Suprapubic skin (tissue), 4 donors: ENCODE measurements around the gene FBXO21. TPM values are rescaled to one million over a fixed set of nuclear protein-coding genes. Genes with fewer than 3 reads are reported as not detected.

Experiments used
- DNase-seq, 2 donors: peaks; one replicate each; pipeline ENCODE4 v3.0.0-alpha.2; 2019; ENCODE audit warnings: low spot score in 2 of 2
- H3K27ac ChIP-seq: fragments of 200-600 bp; sonication (generic); one replicate; pipeline ENCODE4 v1.5.1; 2019
- H3K27me3 ChIP-seq: fragments of 200-600 bp; sonication (generic); one replicate; pipeline ENCODE4 v1.5.1; 2019
- H3K36me3 ChIP-seq: fragments of 200-600 bp; sonication (generic); one replicate; pipeline ENCODE4 v1.5.1; 2019
- H3K4me1 ChIP-seq: fragments of 200-600 bp; sonication (generic); one replicate; pipeline ENCODE4 v1.5.1; 2019
- H3K4me3 ChIP-seq: fragments of 200-600 bp; sonication (generic); one replicate; pipeline ENCODE4 v1.5.1; 2019; ENCODE audit warnings: mild to moderate bottlenecking
- H3K9me3 ChIP-seq: fragments of 200-600 bp; sonication (generic); one replicate; pipeline ENCODE4 v1.5.1; 2019
- EP300 ChIP-seq: sonication (generic); formaldehyde crosslinking; IDR thresholded peaks from one replicate; pipeline ENCODE4 v1.6.1; 2017; ENCODE audit warnings: antibody characterized with exemption
- POLR2A ChIP-seq, 2 donors: fragments of 450-650 bp; IDR thresholded peaks; one replicate each; pipeline ENCODE4 v1.6.1; 2017; ENCODE audit warnings: antibody characterized with exemption in 2 of 2, mild to moderate bottlenecking in 2 of 2, moderate library complexity in 2 of 2
- POLR2AphosphoS5 ChIP-seq, 3 donors: sonication (generic); formaldehyde crosslinking; IDR thresholded peaks; one replicate each; pipeline ENCODE4 v1.6.1; 2017; ENCODE audit warnings: antibody characterized with exemption in 3 of 3
- whole genome bisulfite sequencing: methylation state at CpG from one replicate; pipeline ENCODE4 v1.1.5; 2018; 5-methylcytosine and 5-hydroxymethylcytosine counted together
- total RNA-seq, 4 donors: library from RNA; depleted of rRNA; stranded (reverse); fragments of >200 nt; gene quantifications; one replicate each; pipeline ENCODE4 v1.1.0, GENCODE V29; 2016
- TF ChIP-seq, protein P1 (sequence below), 2 donors: fragments of 200-600 bp in 1 of 2; fragments of 450-650 bp in 1 of 2; sonication (generic) in 1 of 2; IDR thresholded peaks; one replicate each; pipeline ENCODE4 v1.5.1; 2016 to 2019; ENCODE audit warnings: antibody characterized with exemption in 2 of 2, mild to moderate bottlenecking in 1 of 2, moderate library complexity in 1 of 2

The FBXO21 gene
- total RNA-seq, 4 donors from 2014 or later = 76.1 to 109 (median 80.1) TPM

DNA sequence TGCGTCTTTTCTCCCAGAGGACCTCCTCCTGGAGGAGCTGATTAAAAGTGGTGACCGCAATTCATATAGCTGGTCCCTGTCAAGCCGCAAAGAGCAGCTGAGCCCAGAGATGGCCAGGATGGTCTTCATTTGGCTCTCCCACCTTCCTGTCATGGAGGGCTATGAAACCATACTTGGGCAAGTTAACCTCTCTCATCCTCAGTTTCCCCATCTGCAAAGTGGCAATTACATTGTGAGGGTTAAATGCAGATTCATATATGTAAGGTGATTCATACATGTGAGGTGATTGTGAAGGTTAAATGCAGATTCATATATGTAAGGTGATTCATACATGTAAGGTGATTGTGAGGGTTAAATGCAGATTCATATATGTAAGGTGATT, 87.5 kb downstream of the FBXO21 start:
- H3K27ac ChIP-seq = no peak overlapping the region
- no peak for DNase-seq
- H3K36me3 ChIP-seq = no peaks in the 10 kb centered on the region
- no peak overlapping the region for H3K4me3 ChIP-seq
- peaks cover 18% of the 10 kb centered on the region for H3K4me1 ChIP-seq
- no peaks in the 10 kb centered on the region for H3K9me3 ChIP-seq
- TF ChIP-seq, protein P1, sequence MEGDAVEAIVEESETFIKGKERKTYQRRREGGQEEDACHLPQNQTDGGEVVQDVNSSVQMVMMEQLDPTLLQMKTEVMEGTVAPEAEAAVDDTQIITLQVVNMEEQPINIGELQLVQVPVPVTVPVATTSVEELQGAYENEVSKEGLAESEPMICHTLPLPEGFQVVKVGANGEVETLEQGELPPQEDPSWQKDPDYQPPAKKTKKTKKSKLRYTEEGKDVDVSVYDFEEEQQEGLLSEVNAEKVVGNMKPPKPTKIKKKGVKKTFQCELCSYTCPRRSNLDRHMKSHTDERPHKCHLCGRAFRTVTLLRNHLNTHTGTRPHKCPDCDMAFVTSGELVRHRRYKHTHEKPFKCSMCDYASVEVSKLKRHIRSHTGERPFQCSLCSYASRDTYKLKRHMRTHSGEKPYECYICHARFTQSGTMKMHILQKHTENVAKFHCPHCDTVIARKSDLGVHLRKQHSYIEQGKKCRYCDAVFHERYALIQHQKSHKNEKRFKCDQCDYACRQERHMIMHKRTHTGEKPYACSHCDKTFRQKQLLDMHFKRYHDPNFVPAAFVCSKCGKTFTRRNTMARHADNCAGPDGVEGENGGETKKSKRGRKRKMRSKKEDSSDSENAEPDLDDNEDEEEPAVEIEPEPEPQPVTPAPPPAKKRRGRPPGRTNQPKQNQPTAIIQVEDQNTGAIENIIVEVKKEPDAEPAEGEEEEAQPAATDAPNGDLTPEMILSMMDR (IDR thresholded peaks at IDR 0.05) = no peak
- TF ChIP-seq POLR2AphosphoS5 (IDR thresholded peaks at IDR 0.05) = no peak
- TF ChIP-seq POLR2A (IDR thresholded peaks at IDR 0.05) = no peak
- no peak for TF ChIP-seq EP300
- WGBS = 77% methylated on average over 3 of the region's 3 CpGs
- H3K27me3 ChIP-seq = peaks cover 51% of the 10 kb centered on the region

DNA sequence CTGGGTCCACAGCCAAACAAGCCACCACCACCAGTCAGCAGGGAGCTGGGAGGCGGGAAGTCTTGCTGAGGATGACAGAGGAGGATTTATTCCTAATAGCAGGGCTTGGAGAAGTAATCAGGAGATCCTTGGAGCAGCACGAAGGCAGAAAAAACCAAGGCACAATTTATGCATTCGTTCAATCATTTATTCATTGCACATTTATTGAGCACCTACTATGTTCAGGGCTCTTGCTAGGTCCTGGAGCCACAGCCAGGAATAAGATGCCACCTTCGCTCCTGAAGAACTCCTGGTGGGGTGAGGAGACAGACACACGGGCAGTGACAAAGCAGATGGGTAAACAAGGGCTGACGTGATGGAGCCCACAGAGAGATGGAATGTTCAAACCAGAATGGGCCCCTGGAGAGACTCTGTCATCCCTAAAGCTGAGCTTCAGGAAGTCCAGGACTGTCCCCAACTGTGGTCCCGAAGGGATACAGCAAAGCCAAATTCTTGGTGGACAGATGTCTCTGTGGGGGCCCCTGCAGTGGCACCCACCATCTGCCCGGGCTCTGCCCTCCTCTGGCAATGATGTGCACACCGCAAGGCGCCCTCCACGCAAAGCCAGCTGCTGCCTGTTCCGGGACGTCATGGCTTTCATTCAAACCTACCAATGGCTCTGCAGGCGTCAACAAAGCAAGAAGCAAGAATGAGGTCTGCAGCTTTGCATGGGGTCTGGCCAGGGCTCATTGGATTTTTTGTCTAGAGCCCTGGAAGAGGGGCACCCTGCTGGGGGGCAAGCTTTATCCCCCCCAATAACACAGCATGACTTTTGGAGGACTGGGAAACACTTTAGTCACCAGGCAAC, 88.1 kb downstream of the FBXO21 start:
- 60% methylated on average over 14 of the region's 14 CpGs for WGBS
- no peaks in the 10 kb centered on the region for H3K36me3 ChIP-seq
- no peak overlapping the region for H3K27ac ChIP-seq
- peaks cover 18% of the 10 kb centered on the region for H3K4me1 ChIP-seq
- H3K9me3 ChIP-seq = no peaks in the 10 kb centered on the region
- DNase-seq = peak in 1 of 2 donors; percentile 36
- H3K27me3 ChIP-seq = peaks cover 57% of the 10 kb centered on the region
- no peak for TF ChIP-seq POLR2A (IDR thresholded peaks at IDR 0.05)
- no peak for TF ChIP-seq EP300
- TF ChIP-seq, protein P1 (IDR thresholded peaks at IDR 0.05) = no peak
- TF ChIP-seq POLR2AphosphoS5 (IDR thresholded peaks at IDR 0.05) = no peak
- no peak overlapping the region for H3K4me3 ChIP-seq

DNA sequence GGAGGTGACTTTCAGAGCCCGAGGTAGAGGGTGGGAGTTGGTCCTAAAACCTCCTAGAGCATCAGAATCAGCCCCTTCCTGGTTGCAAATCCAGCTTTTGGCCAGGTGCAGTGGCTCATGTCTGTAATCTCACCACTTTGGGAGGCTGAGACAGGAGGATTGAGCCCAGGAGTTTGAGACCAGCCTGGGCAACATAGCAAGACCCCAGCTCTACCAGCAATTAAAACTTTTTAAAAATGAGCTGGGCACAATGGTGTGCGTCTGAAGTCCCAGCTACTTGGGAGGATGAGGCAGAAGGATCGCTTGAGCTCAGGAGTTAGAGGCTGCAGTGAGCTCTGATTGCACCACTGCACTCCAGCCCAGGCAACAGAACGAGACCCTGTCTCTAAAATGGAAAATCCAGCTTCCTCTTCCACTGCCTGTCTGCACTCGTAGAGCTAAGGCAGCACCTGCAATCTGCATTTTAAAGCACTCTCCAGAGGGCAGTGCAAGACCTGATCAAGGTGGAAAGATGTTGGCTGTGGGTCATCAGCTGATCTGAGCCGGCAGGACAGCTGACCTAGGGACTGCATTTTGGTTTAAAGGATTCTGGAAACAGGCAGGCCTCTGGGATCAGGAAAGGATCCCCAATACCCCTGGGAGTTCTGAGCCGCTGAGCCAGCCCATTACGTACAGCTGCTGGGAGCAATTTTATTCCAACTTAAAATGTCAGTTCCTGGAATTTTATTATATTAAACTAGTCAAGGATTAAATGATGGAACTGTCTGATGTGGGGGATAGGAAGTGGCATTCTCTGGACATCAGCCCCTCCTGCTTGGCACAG, 89.2 kb downstream of the FBXO21 start:
- Histone ChIP-seq H3K27me3 (peaks cover 68% of the 10 kb centered on the region), H3K4me1 (peaks cover 18% of the 10 kb centered on the region), H3K4me3 (no peak overlapping the region), H3K27ac (no peak overlapping the region), H3K9me3 (no peaks in the 10 kb centered on the region), H3K36me3 (no peaks in the 10 kb centered on the region)
- no peak for TF ChIP-seq POLR2A (IDR thresholded peaks at IDR 0.05)
- no peak for TF ChIP-seq POLR2AphosphoS5 (IDR thresholded peaks at IDR 0.05)
- TF ChIP-seq, protein P1 (IDR thresholded peaks at IDR 0.05) = no peak
- TF ChIP-seq EP300 = no peak
- no peak for DNase-seq
- 56% methylated on average over 8 of the region's 8 CpGs for WGBS

DNA sequence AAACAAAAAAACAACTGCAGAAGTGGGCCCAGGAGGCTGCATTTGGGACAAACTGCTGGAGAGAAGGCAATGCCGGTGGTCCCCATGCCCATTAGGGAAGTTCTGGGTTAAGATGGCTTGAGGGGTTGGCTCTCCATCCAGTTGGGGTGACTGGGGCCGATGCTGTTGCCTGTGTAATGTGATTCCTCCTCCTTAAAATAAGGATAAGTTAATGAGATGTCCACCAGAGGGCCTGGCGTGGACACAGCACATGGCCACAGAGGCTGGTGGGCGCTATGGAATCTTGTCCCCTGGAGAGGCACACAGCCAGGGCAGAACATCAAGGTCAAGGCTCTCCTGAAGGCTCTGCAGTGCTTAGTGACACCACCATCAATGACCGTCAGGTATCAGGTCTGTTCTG, 90.0 kb downstream of the FBXO21 start:
- no peak overlapping the region for H3K4me3 ChIP-seq
- no peak for DNase-seq
- no peak for TF ChIP-seq EP300
- TF ChIP-seq, protein P1 (IDR thresholded peaks at IDR 0.05) = no peak
- TF ChIP-seq POLR2AphosphoS5 (IDR thresholded peaks at IDR 0.05) = no peak
- TF ChIP-seq POLR2A (IDR thresholded peaks at IDR 0.05) = no peak
- WGBS = 41% methylated on average over 5 of the region's 5 CpGs
- H3K4me1 ChIP-seq = peaks cover 18% of the 10 kb centered on the region
- no peak overlapping the region for H3K27ac ChIP-seq
- no peaks in the 10 kb centered on the region for H3K9me3 ChIP-seq
- H3K36me3 ChIP-seq = no peaks in the 10 kb centered on the region
- H3K27me3 ChIP-seq = peaks cover 76% of the 10 kb centered on the region
